Activated CD8-positive, alpha-beta memory T cell treated with anti-CD3 and anti-CD28 coated beads for 36 hours (primary cell): ENCODE data around the gene RGS4. TPM values are rescaled to one million over a fixed set of nuclear protein-coding genes. Genes with fewer than 3 reads are reported as not detected.

Source experiments
- CTCF ChIA-PET: fragments of 350-600 bp; sonication (Branson Sonifier 250); formaldehyde crosslinking; loops from one replicate; lab custom pipeline; 2021; ENCODE audit warnings: antibody characterized with exemption; lab: Charles Lee
- POLR2A ChIA-PET: fragments of 350-600 bp; sonication (Branson Sonifier 250); formaldehyde crosslinking; loops from one replicate; lab custom pipeline; 2021; ENCODE audit warnings: antibody characterized with exemption; lab: Charles Lee
- total RNA-seq, 2 experiments: library from RNA; stranded (reverse); gene quantifications; one replicate each; pipeline ENCODE4 v1.2.3, GENCODE V29; 2021

Gene RGS4
- not detected for total RNA-seq

DNA sequence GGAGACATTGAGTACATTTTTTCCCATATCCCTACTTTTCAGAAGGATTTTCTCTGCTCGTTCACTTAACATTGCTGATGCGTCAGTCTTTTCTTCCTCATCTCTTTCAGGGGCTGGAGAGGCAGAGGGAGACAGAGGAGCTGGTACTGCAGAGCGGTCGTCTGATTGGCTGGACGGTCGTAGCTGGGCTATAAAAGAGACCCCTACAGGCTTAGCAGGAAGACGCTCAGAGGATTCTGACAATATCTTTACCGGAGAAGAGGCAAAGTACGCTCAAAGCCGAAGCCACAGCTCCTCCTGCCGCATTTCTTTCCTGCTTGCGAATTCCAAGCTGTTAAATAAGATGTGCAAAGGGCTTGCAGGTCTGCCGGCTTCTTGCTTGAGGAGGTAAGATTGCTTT, at the start of gene RGS4:
RGS4 (plus strand) TSS at position 220 of the 400 bp plus-strand sequence; CDS start at position 344, 124 bp downstream.
- POLR2A ChIA-PET, result no interaction called here
- CTCF ChIA-PET, result no interaction called here

- ChIA-PET POLR2A (no interaction called here), CTCF (no interaction called here)
Observed at GRCh38 chr1:163022129-163022528, 47.0 kb upstream of the RGS4 start.

- ChIA-PET POLR2A (no interaction called here), CTCF (no interaction called here)
Observed at GRCh38 chr1:163027610-163028009, 41.6 kb upstream of the RGS4 start.

DNA sequence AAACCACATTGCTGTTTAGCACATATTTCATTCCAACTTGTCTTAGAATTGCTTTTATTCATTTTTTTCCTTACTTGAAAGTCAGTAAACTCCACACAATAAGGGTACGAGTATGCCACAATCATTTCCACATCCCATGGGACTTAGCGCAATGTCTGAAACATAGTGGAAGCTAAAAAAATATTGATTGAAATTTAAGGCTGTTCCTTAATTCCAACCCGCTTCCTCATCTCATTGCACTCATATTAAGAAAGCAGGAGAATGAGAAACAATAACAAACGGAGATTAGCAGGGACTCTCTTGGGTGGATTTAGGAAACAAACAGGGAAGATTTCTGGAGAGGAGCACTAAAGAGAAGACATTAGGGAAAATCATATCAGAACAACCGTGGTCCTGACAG, 39.3 kb upstream of the RGS4 start:
- POLR2A ChIA-PET, result no interaction called here
- CTCF ChIA-PET, result no interaction called here

- POLR2A ChIA-PET, result no interaction called here
- CTCF ChIA-PET, result no interaction called here
Observed at GRCh38 chr1:163035446-163036249, 33.5 kb upstream of the RGS4 start.

- POLR2A ChIA-PET, result no interaction called here
- CTCF ChIA-PET, result no interaction called here
Observed at GRCh38 chr1:163036671-163037070, 32.5 kb upstream of the RGS4 start.

GRCh38 chr1:163038928-163039706, 30.0 kb upstream of the RGS4 start:
- POLR2A ChIA-PET, result no interaction called here
- CTCF ChIA-PET, result interaction anchor here (1.3 kb wide), 1 partner anchor 23 kb away, joined by 3 read pairs; no protein-coding TSS in a partner anchor

- POLR2A ChIA-PET, result no interaction called here
- CTCF ChIA-PET, result interaction anchor here (1.3 kb wide), 1 partner anchor 22 kb away, joined by 3 read pairs; no protein-coding TSS in a partner anchor
Observed at GRCh38 chr1:163039707-163040093, 29.5 kb upstream of the RGS4 start.

GRCh38 chr1:163046071-163046470, 23.1 kb upstream of the RGS4 start:
- CTCF ChIA-PET, result no interaction called here
- POLR2A ChIA-PET, result no interaction called here

GRCh38 chr1:163047951-163048659, 21.1 kb upstream of the RGS4 start:
- ChIA-PET CTCF (no interaction called here), POLR2A (no interaction called here)

DNA sequence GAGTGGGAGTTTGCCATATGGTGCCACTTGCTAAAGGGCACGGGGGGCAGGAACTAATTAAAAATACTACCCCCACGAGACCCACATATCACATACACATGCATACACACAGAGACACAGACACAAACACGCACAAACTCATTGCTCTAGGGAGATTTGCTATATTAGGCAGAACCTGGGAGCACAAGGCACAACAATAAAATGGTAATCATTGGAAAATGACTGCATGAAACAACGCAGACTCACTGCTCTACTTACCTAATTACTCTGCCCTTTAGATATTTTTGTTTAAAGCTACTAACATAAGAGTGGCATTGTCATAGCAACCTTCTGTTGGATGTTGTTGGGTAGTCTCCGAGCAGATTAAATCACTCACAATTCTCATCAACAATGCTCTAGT, 20.3 kb upstream of the RGS4 start:
- CTCF ChIA-PET, result no interaction called here
- POLR2A ChIA-PET, result no interaction called here

DNA sequence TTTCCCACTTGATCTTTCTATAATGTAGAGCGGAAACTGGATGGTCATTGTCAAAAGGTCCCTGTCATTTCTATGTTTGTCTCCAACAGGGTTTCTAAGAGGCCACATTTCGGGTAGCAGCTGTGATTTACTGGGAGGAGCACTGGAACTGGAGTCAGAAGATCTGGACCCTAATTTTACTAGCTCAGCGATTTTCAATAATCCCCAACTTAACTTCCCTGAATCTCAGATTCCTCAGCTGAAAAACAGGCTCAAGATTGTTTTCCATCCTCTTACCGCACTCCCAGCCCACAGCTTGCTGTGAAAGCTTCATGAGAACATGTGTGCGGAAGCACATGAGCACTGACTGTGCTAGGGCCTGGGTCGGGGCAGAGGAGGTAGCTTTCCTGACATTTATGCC, 19.9 kb upstream of the RGS4 start:
- POLR2A ChIA-PET, result no interaction called here
- CTCF ChIA-PET, result no interaction called here

DNA sequence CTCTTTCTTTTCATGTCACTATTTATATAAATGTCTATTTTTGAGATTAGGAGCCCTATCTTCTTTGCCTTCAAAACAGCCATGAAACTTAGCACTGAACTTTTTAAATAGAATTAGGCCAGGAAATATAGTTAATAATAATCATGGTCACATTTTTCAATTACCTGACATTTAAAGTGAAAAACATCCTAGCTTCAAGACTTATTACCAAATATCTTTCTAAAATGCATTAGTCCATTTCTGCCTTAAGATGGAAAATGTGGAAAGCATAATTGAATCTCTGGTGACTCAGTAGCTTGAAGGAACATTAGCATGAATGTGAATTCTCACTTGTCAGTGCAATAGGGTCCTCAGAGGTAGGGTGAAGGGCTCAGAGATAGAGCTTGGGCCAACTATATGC, 18.7 kb upstream of the RGS4 start:
- ChIA-PET CTCF (no interaction called here), POLR2A (no interaction called here)

DNA sequence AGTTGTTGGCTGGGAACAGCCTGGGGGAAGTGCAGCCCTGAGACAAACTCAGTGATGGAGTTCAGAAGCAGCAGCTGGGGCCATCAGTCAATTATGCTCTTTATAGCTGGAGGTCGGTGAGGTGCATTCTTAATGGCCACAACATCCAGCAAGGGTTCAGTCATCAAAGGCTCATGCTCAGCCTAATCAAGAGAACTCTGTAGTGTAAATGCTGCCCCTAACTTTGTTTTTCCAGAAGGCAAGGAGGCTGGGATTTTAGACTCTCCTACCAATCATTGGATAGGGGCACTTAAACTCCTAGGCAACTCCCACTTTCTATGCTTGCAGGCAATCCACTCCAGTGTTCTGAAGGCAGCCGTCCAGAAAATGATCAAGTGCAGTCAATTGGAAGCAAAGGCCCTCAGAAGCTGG, 15.0 kb upstream of the RGS4 start:
- ChIA-PET POLR2A (no interaction called here), CTCF (no interaction called here)

DNA sequence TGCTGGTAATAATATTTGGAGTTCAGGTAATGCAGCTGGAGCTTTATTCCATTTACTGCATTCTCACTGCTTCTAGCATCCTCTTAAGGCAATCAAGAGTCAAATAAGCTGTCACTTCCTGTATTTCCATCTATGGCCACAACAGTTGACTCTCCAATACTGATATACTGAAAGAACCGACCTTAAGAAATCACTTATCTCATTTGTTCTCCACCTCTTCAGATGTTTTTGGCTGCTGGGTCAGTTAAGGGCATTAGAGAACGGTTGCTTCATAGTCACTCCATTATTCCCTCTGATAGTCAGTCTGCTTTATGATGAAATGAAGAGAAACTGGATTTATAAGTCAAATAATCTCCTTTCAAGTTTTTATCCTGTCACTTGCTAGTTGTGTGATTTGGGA, 14.2 kb upstream of the RGS4 start:
- ChIA-PET CTCF (no interaction called here), POLR2A (no interaction called here)

- POLR2A ChIA-PET, result no interaction called here
- CTCF ChIA-PET, result no interaction called here
Observed at GRCh38 chr1:163055531-163055930, 13.6 kb upstream of the RGS4 start.

DNA sequence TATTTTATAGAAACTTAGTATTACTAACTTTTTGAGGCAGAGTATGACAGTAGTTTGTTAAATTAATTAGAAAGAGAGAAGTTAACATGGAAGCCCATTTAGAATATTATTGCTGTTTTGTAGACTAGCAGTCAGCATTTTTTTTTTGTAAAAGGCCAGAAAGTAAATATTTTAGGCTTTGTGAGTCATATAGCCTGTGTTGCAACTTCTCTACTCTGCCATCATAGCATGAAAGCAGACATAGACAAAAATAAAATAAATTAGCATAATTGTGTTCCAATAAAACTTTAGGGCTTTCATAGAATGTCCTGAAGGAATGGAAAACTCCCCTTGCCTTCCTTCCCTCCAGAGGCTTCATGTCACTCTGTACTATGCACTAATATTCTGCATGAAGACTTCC, 12.3 kb upstream of the RGS4 start:
- ChIA-PET CTCF (no interaction called here), POLR2A (no interaction called here)

- CTCF ChIA-PET, result no interaction called here
- POLR2A ChIA-PET, result no interaction called here
Observed at GRCh38 chr1:163060343-163061007, 8.7 kb upstream of the RGS4 start.

DNA sequence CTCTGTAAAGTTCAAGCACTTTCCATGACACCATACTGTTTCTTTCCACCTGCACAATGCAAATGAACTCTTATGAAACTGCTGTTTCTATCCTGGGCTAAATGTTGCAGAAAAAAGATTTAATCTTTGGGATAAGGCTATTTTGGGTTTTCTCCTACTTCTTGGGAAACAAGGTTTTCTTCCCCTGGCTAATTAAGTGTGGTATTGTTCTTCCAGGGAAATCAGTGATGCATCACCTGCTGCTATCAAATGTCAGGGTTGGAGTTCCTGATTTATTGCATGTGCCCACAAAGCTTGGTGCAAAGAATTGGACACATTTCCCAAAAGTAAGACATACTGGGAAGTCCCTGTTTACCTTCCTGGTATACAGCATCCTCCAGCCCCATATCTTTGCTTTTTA, 6.0 kb upstream of the RGS4 start:
- POLR2A ChIA-PET, result no interaction called here
- CTCF ChIA-PET, result no interaction called here

DNA sequence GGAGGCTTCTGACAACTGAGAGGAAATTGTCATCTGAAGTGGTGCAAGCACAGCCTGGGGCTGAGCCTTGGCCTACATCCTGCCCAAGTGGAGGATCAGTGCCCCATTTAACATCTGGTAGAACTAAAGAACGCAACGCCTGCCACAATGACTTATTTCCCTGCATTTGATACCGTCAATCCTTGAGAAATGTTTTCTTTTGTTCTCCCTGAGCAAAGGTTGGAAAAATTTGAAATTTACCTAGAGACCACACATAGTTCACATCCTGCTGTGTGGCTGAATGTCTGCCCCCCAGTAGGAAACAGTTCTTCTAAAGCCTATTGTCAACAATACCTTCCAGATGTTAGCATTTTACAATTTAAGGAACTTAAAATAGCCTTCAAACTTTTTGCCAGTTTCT, 5.6 kb upstream of the RGS4 start:
- ChIA-PET POLR2A (no interaction called here), CTCF (no interaction called here)
